Lower lobe of right lung (tissue), 2 donors: ENCODE results near the gene PRKCQ. TPM values are rescaled to one million over a fixed set of nuclear protein-coding genes. Genes with fewer than 3 reads are reported as not detected.

Experiments used
- ATAC-seq, 2 donors: fragments of 200-7000 bp; cut with Tn5 transposase; one replicate each; pipeline ENCODE4 v1.9.1; 2020 to 2022; ENCODE audit warnings: mild to moderate bottlenecking in 2 of 2, moderate library complexity in 2 of 2
- DNase-seq: peaks from one replicate; pipeline ENCODE4 v3.0.0-alpha.2; 2020
- H3K27ac ChIP-seq: fragments of 200-600 bp; one replicate; pipeline ENCODE4 v1.8.0; 2022
- H3K27me3 ChIP-seq: fragments of 200-600 bp; one replicate; pipeline ENCODE4 v1.8.0; 2022; ENCODE audit warnings: low read depth
- H3K36me3 ChIP-seq: fragments of 200-600 bp; one replicate; pipeline ENCODE4 v1.8.0; 2022; ENCODE audit warnings: mild to moderate bottlenecking
- H3K4me1 ChIP-seq: fragments of 200-600 bp; one replicate; pipeline ENCODE4 v1.8.0; 2022
- H3K4me3 ChIP-seq: fragments of 200-600 bp; one replicate; pipeline ENCODE4 v1.8.0; 2022; ENCODE audit warnings: mild to moderate bottlenecking
- H3K9me3 ChIP-seq: fragments of 200-600 bp; one replicate; pipeline ENCODE4 v1.8.0; 2022
- CTCF ChIP-seq: fragments of 200-600 bp; IDR thresholded peaks from one replicate; pipeline ENCODE4 v1.8.0; 2022; ENCODE audit warnings: antibody characterized with exemption, mild to moderate bottlenecking
- intact Hi-C: fragments of 100-400 bp; cut with DNase I; formaldehyde crosslinking; loops from one replicate; pipeline ENCODE4 v1.11.0; 2022
- long read RNA-seq: library from polyadenylated mRNA; unstranded; transcript quantifications from one replicate; pipeline ENCODE4 v2.0.0, GENCODE V29; 2021
- total RNA-seq: library from RNA; stranded (reverse); fragmentation: NEBNext Ultra II Directional; extraction: Animal tissue kit (Norgen Biotek cat#: 25700); gene quantifications from one replicate; pipeline ENCODE4 v1.2.1, GENCODE V29; 2021
- donor health status: DM: no; HTN: yes; CAD: no; lungs with severe emphysema.

PRKCQ gene
- 8.1 TPM for total RNA-seq
- long read RNA-seq, partial matches to known transcripts: 4 of 15 reads
- long read RNA-seq, other reads (novel, unspliced or antisense): 6 of 15 reads

- peak in 1 of 2 donors; percentile 61 for ATAC-seq
- Histone ChIP-seq H3K4me3 (peak within 1 kb of the TSS; percentile 71), H3K36me3 (no peaks in the 10 kb centered on the region), H3K27me3 (peaks cover 18% of the 10 kb centered on the region), H3K4me1 (no peaks in the 10 kb centered on the region), H3K27ac (peak within 1 kb of the TSS; percentile 80), H3K9me3 (no peaks in the 10 kb centered on the region)
- intact Hi-C loops: no loop called here
- peak; percentile 51 for DNase-seq
- no peak for TF ChIP-seq CTCF
These were observed at the start of gene PRKCQ for GRCh38 chr10:6579904-6580278. PRKCQ (minus strand) TSS chr10:6580276; CDS start chr10:6515135, 65,141 bp downstream.

GRCh38 chr10:6625428-6625827 is 45.4 kb upstream of the PRKCQ start:
- Histone ChIP-seq H3K36me3 (no peaks in the 10 kb centered on the region), H3K27ac (no peak overlapping the region), H3K4me3 (no peak overlapping the region), H3K27me3 (no peaks in the 10 kb centered on the region), H3K9me3 (no peaks in the 10 kb centered on the region), H3K4me1 (no peaks in the 10 kb centered on the region)
- DNase-seq (no peak), ATAC-seq (no peak)
- no peak for TF ChIP-seq CTCF
- intact Hi-C loops: no loop called here

GRCh38 chr10:6624392-6624791 is 44.3 kb upstream of the PRKCQ start:
- Histone ChIP-seq H3K4me1 (no peaks in the 10 kb centered on the region), H3K36me3 (no peaks in the 10 kb centered on the region), H3K9me3 (no peaks in the 10 kb centered on the region), H3K27ac (no peak overlapping the region), H3K4me3 (no peak overlapping the region), H3K27me3 (no peaks in the 10 kb centered on the region)
- intact Hi-C loops: no loop called here
- ATAC-seq (no peak), DNase-seq (no peak)
- TF ChIP-seq CTCF: no peak

- ATAC-seq (no peak), DNase-seq (no peak)
- Histone ChIP-seq H3K4me3 (no peak overlapping the region), H3K4me1 (no peaks in the 10 kb centered on the region), H3K9me3 (no peaks in the 10 kb centered on the region), H3K27ac (no peak overlapping the region), H3K36me3 (no peaks in the 10 kb centered on the region), H3K27me3 (no peaks in the 10 kb centered on the region)
- TF ChIP-seq CTCF: no peak
- intact Hi-C loops: no loop called here
These were observed 42.8 kb upstream of the PRKCQ start for GRCh38 chr10:6622921-6623320.

GRCh38 chr10:6621536-6621935 is 41.5 kb upstream of the PRKCQ start:
- ATAC-seq (no peak), DNase-seq (no peak)
- intact Hi-C loops: no loop called here
- Histone ChIP-seq H3K36me3 (no peaks in the 10 kb centered on the region), H3K4me3 (no peak overlapping the region), H3K4me1 (no peaks in the 10 kb centered on the region), H3K27me3 (no peaks in the 10 kb centered on the region), H3K9me3 (no peaks in the 10 kb centered on the region), H3K27ac (no peak overlapping the region)
- TF ChIP-seq CTCF: no peak

GRCh38 chr10:6619660-6620059 is 39.6 kb upstream of the PRKCQ start:
- intact Hi-C loops: no loop called here
- Histone ChIP-seq H3K27ac (no peak overlapping the region), H3K27me3 (no peaks in the 10 kb centered on the region), H3K9me3 (no peaks in the 10 kb centered on the region), H3K36me3 (no peaks in the 10 kb centered on the region), H3K4me3 (no peak overlapping the region), H3K4me1 (no peaks in the 10 kb centered on the region)
- ATAC-seq (no peak), DNase-seq (no peak)
- no peak for TF ChIP-seq CTCF
